GM18868 (cell line): ENCODE results near the gene SH2D4B.

Experiments used
- ATAC-seq: cut with Tn5 transposase; IDR thresholded peaks from one replicate; pipeline ENCODE4 v1.9.1; 2021; ENCODE audit warnings: mild to moderate bottlenecking, moderate library complexity; ENCODE audit not compliant: unreplicated experiment

Gene SH2D4B

GRCh38 chr10:80674809-80675208, 137.1 kb downstream of the SH2D4B start:
- ATAC-seq = no peak

- ATAC-seq = peak; percentile 68
Observed at GRCh38 chr10:80681142-80681541, 143.4 kb downstream of the SH2D4B start.

DNA sequence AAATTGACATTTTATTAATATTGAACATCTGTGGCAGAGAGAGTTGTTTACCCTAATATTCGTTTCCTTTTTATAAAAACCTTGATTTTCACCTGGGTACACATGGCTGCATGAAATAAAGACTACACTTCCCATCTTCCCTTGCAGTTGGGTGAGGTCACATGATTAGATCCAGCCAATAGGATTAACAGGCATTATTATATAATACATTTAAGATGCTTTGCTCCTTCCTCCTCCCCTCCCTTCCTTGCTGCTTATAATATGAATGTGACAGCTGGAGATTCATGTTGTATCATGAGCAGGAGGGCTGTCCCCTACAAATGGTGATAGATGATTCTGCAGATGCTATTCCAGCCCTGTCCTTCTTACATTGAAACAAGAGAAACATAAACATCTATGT, 146.6 kb downstream of the SH2D4B start:
- no peak for ATAC-seq

GRCh38 chr10:80685355-80685754, 147.7 kb downstream of the SH2D4B start:
- ATAC-seq = no peak

DNA sequence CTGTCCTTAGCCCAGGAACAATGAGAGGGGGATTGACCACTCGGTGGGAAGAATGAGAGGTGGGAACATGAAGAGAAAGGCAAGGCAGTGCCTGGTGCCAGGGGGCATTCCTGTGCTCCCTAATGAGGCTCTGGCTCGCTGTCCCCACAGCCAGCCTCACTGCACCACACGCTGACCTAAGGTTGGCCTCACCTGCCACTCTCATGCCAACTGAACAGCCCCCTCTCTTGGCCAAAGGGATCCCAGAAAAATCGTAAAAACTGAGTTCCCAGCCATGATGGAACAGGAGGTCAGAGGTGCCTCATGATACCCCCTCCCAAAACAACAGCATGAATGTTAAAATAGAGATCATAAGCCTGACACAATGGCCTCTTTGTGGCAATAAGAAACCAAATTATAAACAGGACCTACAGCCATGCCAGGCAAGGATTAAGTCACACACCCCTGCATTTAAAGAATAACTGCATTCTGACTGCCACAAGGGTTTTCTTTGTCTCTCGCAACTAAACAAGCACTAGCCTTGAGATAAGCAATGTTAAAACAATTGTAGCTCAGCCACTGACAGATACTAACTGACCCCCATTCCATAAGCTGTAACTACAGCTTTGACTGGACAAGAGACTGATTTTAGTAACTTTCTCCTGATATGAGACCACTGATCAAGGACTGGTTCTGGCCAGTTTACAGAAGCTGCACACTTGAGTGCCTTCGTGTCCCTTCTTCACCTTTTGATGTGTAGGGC, 149.2 kb downstream of the SH2D4B start:
- peak; percentile 76 for ATAC-seq

GRCh38 chr10:80687476-80687789, 149.7 kb downstream of the SH2D4B start:
- ATAC-seq = no peak

DNA sequence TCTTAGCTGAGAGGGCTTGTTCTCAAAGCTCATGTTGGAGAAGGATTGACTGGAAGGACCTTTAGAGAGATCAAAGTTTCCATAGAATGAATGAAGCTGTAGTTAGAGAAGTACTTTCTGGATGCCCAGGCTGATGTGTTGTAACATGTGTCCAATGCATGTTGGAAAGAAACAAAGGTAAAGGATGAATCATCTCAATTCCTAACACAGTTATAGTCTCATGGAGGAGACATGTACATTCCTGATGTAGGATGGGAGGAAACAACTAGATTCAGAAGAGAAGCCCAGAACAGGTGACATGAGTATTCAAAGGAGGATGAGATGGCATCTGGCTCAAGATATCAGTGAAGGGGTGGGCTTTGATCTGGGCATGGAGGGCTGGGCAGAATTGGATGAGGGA, 152.7 kb downstream of the SH2D4B start:
- no peak for ATAC-seq

DNA sequence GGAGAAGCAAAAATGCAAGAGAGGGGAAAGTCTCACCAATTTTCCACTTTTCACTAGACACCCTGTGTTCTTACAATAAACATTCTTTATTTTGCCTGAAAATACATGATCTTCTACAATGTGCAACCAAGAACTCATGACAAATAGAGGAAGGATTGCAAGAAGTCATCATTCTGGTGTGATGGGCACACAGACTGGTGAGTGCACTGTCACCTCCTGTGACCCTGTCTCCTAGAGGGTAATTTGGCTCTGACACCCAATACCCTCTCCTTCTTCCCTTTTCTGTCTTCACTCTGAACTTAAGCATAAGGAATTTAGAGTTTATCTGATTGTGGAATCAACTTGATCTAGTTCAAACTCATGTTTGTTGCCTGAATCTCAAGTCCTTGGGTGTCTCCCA, 153.7 kb downstream of the SH2D4B start:
- ATAC-seq = no peak

GRCh38 chr10:80693565-80693964, 155.9 kb downstream of the SH2D4B start:
- ATAC-seq = no peak

- ATAC-seq = no peak
Observed at GRCh38 chr10:80694930-80695329, 157.2 kb downstream of the SH2D4B start.
